Embryonic facial prominence (tissue), 1 donor: ENCODE results near the gene CELSR3.

Experiments used
- DNase-seq: peaks from one replicate; pipeline ENCODE4 v3.0.0-alpha.2; 2016; ENCODE audit errors: extremely low spot score

Gene CELSR3

GRCh38 chr3:48685603-48686511, 23.2 kb upstream of the CELSR3 start, which contains the start of gene NCKIPSD:
NCKIPSD (minus strand) TSS chr3:48685915; CDS start chr3:48685807, 108 bp downstream.
- peak; percentile 53 for DNase-seq

- no peak for DNase-seq
Observed at GRCh38 chr3:48685293-48685602, 22.6 kb upstream of the CELSR3 start.

- no peak for DNase-seq
Observed at GRCh38 chr3:48684480-48685143, 21.9 kb upstream of the CELSR3 start.

GRCh38 chr3:48684054-48684349, 21.3 kb upstream of the CELSR3 start:
- DNase-seq: no peak

GRCh38 chr3:48682786-48683185, 20.1 kb upstream of the CELSR3 start:
- DNase-seq: no peak

GRCh38 chr3:48681974-48682610, 19.4 kb upstream of the CELSR3 start:
- DNase-seq: no peak

GRCh38 chr3:48681541-48681880, 18.8 kb upstream of the CELSR3 start:
- DNase-seq: no peak

- no peak for DNase-seq
Observed at GRCh38 chr3:48680811-48681540, 18.3 kb upstream of the CELSR3 start.

- no peak for DNase-seq
Observed at GRCh38 chr3:48679411-48680391, 17.0 kb upstream of the CELSR3 start.

- no peak for DNase-seq
Observed at GRCh38 chr3:48678566-48679380, 16.1 kb upstream of the CELSR3 start.

GRCh38 chr3:48678056-48678455, 15.4 kb upstream of the CELSR3 start:
- no peak for DNase-seq

- DNase-seq: no peak
Observed at GRCh38 chr3:48674505-48674904, 11.8 kb upstream of the CELSR3 start.

GRCh38 chr3:48672522-48672921, 9.8 kb upstream of the CELSR3 start:
- no peak for DNase-seq

- DNase-seq: no peak
Observed at GRCh38 chr3:48664929-48665328, 2.2 kb upstream of the CELSR3 start.

GRCh38 chr3:48664313-48664644, 1.6 kb upstream of the CELSR3 start:
- DNase-seq: no peak

GRCh38 chr3:48663489-48664312, 1.0 kb upstream of the CELSR3 start:
- peak; percentile 67 for DNase-seq

GRCh38 chr3:48662145-48662752, 437 bp downstream of the CELSR3 start:
- no peak for DNase-seq

GRCh38 chr3:48661501-48662144, 1.1 kb downstream of the CELSR3 start:
- no peak for DNase-seq
